Measurements from ENCODE around the gene NEK10. TPM values are rescaled to one million over a fixed set of nuclear protein-coding genes. Genes with fewer than 3 reads are reported as not detected.

Gene NEK10
- total and polyA plus RNA-seq, 2 donors (not counting 3 experiments of a cell fraction or from before 2014, with no cell fraction given) = 0.32 to 5.0 TPM

DNA sequence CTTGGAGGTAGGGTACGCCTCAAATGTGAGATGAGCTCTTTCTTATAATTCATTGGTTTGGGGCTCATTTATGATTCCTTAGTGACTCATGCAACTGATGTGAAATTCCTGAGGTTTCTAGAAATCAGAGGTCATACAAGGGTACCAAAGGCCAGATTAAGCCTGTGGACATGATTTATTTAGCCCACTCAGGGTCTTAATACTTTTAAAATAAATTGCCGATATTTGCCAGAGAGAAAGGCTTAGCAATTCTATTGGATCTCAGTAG, 289.0 kb downstream of the NEK10 start:
- no peak for FAIRE-seq
- Histone ChIP-seq H3K9ac (replicated peaks; ENCODE audit: extremely low read depth, insufficient read depth, low read length) (no peak overlapping the region), H3K27ac (ENCODE audit: insufficient read depth, low read depth, low read length) (no peak overlapping the region), H2AFZ (ENCODE audit: low read depth, low read length) (no peak overlapping the region), H3K9me3 (replicated peaks; ENCODE audit: control insufficient read depth, insufficient read depth, low read length) (no peaks in the 10 kb centered on the region), H3K27me3 (ENCODE audit: control insufficient read depth in 2 of 2, insufficient read depth in 2 of 2, low read length in 2 of 2) (no peaks in the 10 kb centered on the region), H3K79me2 (ENCODE audit: control insufficient read depth, insufficient read depth, low read length) (no peaks in the 10 kb centered on the region), H3K4me1 (ENCODE audit: control insufficient read depth, extremely low read depth, insufficient read depth, low read length) (no peaks in the 10 kb centered on the region), H3K9me1 (replicated peaks; ENCODE audit: control insufficient read depth, extremely low read depth, insufficient read depth, low read length) (no peaks in the 10 kb centered on the region), H4K20me1 (replicated peaks; ENCODE audit: control insufficient read depth, extremely low read depth, insufficient read depth, low read length) (no peaks in the 10 kb centered on the region), H3K4me3 (replicated peaks in 1 of 3; ENCODE audit: insufficient read depth in 1 of 3, low read depth in 1 of 3, low read length in 3 of 3) (no peak overlapping the region), H3K4me2 (ENCODE audit: insufficient read depth, low read length) (no peak overlapping the region), H3K36me3 (ENCODE audit: control insufficient read depth in 2 of 2, extremely low read depth in 1 of 2, insufficient read depth in 2 of 2, low read length in 2 of 2) (no peaks in the 10 kb centered on the region)
- ChIA-PET POLR2A (no interaction called here), CTCF (interaction anchor here (0.7 kb wide), 1 partner anchor 11 kb away, joined by 3 read pairs; no protein-coding TSS in a partner anchor)
- no peak for TF ChIP-seq EZH2 (IDR thresholded peaks at IDR 0.05; ENCODE audit: borderline replicate concordance, low read depth, low read length, severe bottlenecking)
- no peak for TF ChIP-seq CTCF (IDR thresholded peaks at IDR 0.05; ENCODE audit: extremely low read depth in 1 of 2, insufficient read depth in 1 of 2, low read depth in 1 of 2, low read length in 2 of 2)
- no peak for TF ChIP-seq FOS (IDR thresholded peaks at IDR 0.05; ENCODE audit: borderline replicate concordance, insufficient read depth, low read length)
- no peak for TF ChIP-seq POLR2AphosphoS5 (IDR thresholded peaks at IDR 0.05; ENCODE audit: insufficient read depth, low read depth, low read length)
- TF ChIP-seq, protein P1, sequence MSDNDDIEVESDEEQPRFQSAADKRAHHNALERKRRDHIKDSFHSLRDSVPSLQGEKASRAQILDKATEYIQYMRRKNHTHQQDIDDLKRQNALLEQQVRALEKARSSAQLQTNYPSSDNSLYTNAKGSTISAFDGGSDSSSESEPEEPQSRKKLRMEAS (IDR thresholded peaks at IDR 0.05; ENCODE audit: insufficient read depth, insufficient read length) = no peak
- no peak for TF ChIP-seq GATA2 (IDR thresholded peaks at IDR 0.05; ENCODE audit: insufficient read depth, insufficient read length, low read depth, low read length)
- TF ChIP-seq POLR2A (IDR thresholded peaks at IDR 0.05; ENCODE audit: low read depth, low read length) = no peak
- TF ChIP-seq JUN (IDR thresholded peaks at IDR 0.05; ENCODE audit: borderline replicate concordance, insufficient read depth, insufficient read length, low read depth) = no peak
- no peak for TF ChIP-seq MYC (IDR thresholded peaks at IDR 0.05; ENCODE audit: low read depth, low read length)
- dilution Hi-C loops (cut with MboI; ENCODE audit: extremely low pct_ligation_motif_present, low sequenced_read_pairs) (no loop called here), intact Hi-C loops (cut with micrococcal nuclease) (no loop called here)
- no peak for DNase-seq (ENCODE audit: low read depth, low spot score)
- no TSS peak for BruUV-seq (replicated peaks)
